ENCODE results near the gene GUSB. TPM values are rescaled to one million over a fixed set of nuclear protein-coding genes. Genes with fewer than 3 reads are reported as not detected.
"Not testable (repeated sequence)": the region's sequence is repeated elsewhere in the genome, so short reads cannot be mapped to it uniquely, and the experiment has no call there.

The GUSB gene
- total RNA-seq, 1 experiment from 2014 or later = 62.1 TPM

GRCh38 chr7:65946904-65947303 is 35.1 kb downstream of the GUSB start:
- no peak for DNase-seq (ENCODE audit: low spot score)
- in situ Hi-C loops (cut with HindIII; ENCODE audit: low sequenced_read_pairs) = no loop called here

GRCh38 chr7:65945787-65946186 is 36.2 kb downstream of the GUSB start:
- DNase-seq (ENCODE audit: low spot score); in situ Hi-C loops (cut with HindIII; ENCODE audit: low sequenced_read_pairs): not testable (repeated sequence)

- in situ Hi-C loops (cut with HindIII; ENCODE audit: low sequenced_read_pairs) = no loop called here
- DNase-seq (ENCODE audit: low spot score) = no peak
These were observed 43.6 kb downstream of the GUSB start for GRCh38 chr7:65938336-65938895.

DNA sequence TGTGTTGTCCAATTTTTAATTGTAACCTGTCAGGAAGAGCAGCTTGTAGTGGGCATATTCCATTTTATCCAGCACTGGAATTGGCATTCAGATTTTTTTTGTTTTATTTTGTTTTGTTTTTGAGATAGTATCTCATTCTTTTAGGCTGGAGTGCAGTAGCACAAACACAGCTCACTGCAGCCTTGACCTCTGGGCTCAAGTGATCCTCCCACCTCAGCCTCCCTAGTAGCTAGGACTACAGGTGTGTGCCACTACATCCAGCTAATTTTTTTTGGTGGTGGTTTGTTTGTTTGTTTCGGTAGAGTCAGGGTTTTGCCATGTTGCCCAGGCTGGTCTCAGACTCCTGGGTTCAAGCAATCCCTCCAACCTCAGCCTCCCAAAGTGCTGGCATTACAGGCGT is 44.7 kb downstream of the GUSB start:
- in situ Hi-C loops (cut with HindIII; ENCODE audit: low sequenced_read_pairs) = no loop called here
- DNase-seq (ENCODE audit: low spot score) = no peak

- DNase-seq (ENCODE audit: low spot score) = no peak
- in situ Hi-C loops (cut with HindIII; ENCODE audit: low sequenced_read_pairs) = no loop called here
These were observed 50.3 kb downstream of the GUSB start for GRCh38 chr7:65931685-65932084.

GRCh38 chr7:65927489-65928448 is 54.2 kb downstream of the GUSB start:
- no peak for DNase-seq (ENCODE audit: low spot score)
- in situ Hi-C loops (cut with HindIII; ENCODE audit: low sequenced_read_pairs) = no loop called here

GRCh38 chr7:65926588-65926987 is 55.4 kb downstream of the GUSB start:
- in situ Hi-C loops (cut with HindIII; ENCODE audit: low sequenced_read_pairs) = no loop called here

GRCh38 chr7:65925040-65925439 is 57.0 kb downstream of the GUSB start:
- DNase-seq (ENCODE audit: low spot score) = no peak
- in situ Hi-C loops (cut with HindIII; ENCODE audit: low sequenced_read_pairs) = no loop called here

More at GRCh38 chr7:65926588-65926987, 55.4 kb downstream of the GUSB start:
- DNase-seq (ENCODE audit: low spot score) = no peak

GRCh38 chr7:65924193-65924592 is 57.8 kb downstream of the GUSB start:
- in situ Hi-C loops (cut with HindIII; ENCODE audit: low sequenced_read_pairs) = no loop called here
- DNase-seq (ENCODE audit: low spot score) = no peak

DNA sequence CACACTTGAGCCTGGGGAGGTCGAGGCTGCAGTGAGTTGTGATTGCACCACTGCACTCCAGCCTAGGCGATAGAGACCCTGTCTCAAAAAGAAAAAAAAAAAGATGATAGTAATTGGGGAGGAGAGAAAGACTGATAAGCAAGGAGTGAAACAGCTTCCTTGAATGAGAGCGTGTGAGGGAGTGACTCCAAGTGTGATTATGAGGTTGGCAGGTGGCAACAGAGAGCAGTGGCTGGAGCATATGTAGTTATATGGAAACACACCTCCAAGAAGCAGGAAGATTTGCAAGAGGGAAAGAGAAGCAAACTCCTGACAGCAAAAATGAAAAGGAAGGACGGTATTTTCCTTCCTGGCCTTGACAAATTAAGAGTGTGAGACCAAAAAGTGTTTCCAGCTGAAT is 58.7 kb downstream of the GUSB start:
- DNase-seq (ENCODE audit: low spot score) = no peak
- in situ Hi-C loops (cut with HindIII; ENCODE audit: low sequenced_read_pairs) = no loop called here

- DNase-seq (ENCODE audit: low spot score) = no peak
- in situ Hi-C loops (cut with HindIII; ENCODE audit: low sequenced_read_pairs) = no loop called here
These were observed 65.9 kb downstream of the GUSB start for GRCh38 chr7:65915921-65916657.

DNA sequence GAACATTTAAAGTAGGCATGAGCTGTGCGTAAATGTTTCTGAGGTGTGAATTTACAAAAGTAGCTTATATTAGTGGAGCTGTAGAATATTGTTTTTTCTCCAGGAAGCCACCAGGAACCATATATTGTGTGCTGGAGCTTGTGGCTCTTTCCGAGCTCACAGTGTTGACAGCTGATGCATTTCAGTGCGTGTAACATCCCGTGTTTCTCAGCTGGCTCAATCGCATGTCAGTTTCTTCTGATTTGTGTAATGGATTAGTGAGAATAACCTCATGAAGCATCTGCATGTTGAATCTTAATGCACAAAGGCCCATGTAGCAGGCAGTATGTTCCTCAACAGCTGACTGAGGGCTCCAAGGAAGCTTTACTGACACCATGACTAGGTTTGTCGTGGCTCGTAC is 69.8 kb downstream of the GUSB start:
- DNase-seq (ENCODE audit: low spot score) = no peak
- in situ Hi-C loops (cut with HindIII; ENCODE audit: low sequenced_read_pairs) = no loop called here

Other genes starting within 250 kb of the GUSB start
- 7.9 and 11.5 TPM in 2 replicates for gene VKORC1L1, start 109.1 kb downstream of the GUSB start, total RNA-seq (2014; rRNA removed; shearing (Covaris generic))
- gene ASL, start 93.6 kb upstream of the GUSB start, total RNA-seq (2014; rRNA removed; shearing (Covaris generic)) = 58.7 and 64.5 TPM in 2 replicates
- gene CRCP, start 132.6 kb upstream of the GUSB start, total RNA-seq (2014; rRNA removed; shearing (Covaris generic)) = 58.0 and 80.2 TPM in 2 replicates
- gene TPST1, start 223.1 kb upstream of the GUSB start, total RNA-seq (2014; rRNA removed; shearing (Covaris generic)) = 24.4 and 46.7 TPM in 2 replicates

Data from G401 (cell line).